Neural cell (in vitro differentiated cells): ENCODE results near the gene RAB22A.

ENCODE experiments used
- EP300 ChIP-seq: fragments of 450-650 bp; conservative IDR thresholded peaks from 2 replicates; pipeline ENCODE4 v1.6.1; 2014; ENCODE audit warnings: antibody characterized with exemption, mild to moderate bottlenecking, moderate library complexity; ENCODE audit not compliant: poor library complexity, severe bottlenecking
- EZH2 ChIP-seq: fragments of 200-600, 300-800 bp; shearing (Covaris generic), sonication (generic); IDR thresholded peaks from 2 replicates; pipeline ENCODE4 v1.6.1; 2014; ENCODE audit warnings: antibody characterized with exemption, low read length, borderline replicate concordance, mild to moderate bottlenecking; ENCODE audit not compliant: insufficient read depth, poor library complexity, severe bottlenecking
- POLR2AphosphoS5 ChIP-seq: IDR thresholded peaks from 2 replicates; pipeline ENCODE4 v1.6.1; 2012
- RAD21 ChIP-seq: fragments of 450-650 bp; conservative IDR thresholded peaks from 2 replicates; pipeline ENCODE4 v1.6.1; 2014; ENCODE audit warnings: antibody characterized with exemption, mild to moderate bottlenecking, moderate library complexity
- SMC3 ChIP-seq: fragments of 450-650 bp; conservative IDR thresholded peaks from 2 replicates; pipeline ENCODE4 v1.6.1; 2014; ENCODE audit warnings: antibody characterized with exemption, mild to moderate bottlenecking, moderate library complexity; ENCODE audit not compliant: poor library complexity
- TAF1 ChIP-seq: IDR thresholded peaks from 2 replicates; pipeline ENCODE4 v1.6.1; 2012; ENCODE audit warnings: low read depth
- TF ChIP-seq, protein P1 (sequence below): IDR thresholded peaks from 2 replicates; pipeline ENCODE4 v1.6.1; 2012; ENCODE audit warnings: borderline replicate concordance
- TF ChIP-seq, protein P2 (sequence below): fragments of 450-650 bp; IDR thresholded peaks from 2 replicates; pipeline ENCODE4 v1.5.1; 2014; ENCODE audit warnings: antibody characterized with exemption, mild to moderate bottlenecking, moderate library complexity; ENCODE audit not compliant: poor library complexity, severe bottlenecking

DNA sequence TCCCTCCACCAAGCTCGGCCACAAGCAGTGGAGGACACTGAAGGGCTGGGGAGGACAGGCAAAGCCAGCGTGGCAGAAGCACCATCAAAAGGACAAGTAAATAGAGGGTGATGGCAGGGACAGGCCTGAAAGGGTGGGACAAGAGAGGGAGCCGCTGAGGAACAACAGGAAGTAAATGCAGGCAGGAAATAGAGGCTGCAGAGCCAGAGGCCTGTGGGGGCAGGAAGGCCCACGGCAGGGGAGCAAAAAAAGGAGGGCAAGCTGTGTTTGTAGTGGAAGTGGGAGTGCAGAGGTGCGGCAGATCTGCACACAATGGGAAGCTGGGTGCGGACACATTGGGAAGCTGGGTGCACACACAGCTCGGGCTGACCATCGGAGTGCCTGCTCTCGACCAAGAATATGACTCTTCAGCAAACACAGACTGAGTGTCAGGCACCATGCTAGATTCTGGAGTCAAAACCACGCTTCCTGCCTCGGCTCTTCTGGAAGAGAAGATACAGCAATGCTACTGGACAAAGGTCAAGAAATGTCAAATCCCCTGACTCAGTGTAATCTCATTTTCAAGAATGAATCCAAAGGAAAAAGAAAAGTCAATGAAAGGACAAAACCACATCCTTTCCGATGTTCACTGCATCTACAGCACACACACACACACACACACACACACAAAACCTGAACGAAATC is 40.4 kb upstream of the RAB22A start:
- TF ChIP-seq, protein P1, sequence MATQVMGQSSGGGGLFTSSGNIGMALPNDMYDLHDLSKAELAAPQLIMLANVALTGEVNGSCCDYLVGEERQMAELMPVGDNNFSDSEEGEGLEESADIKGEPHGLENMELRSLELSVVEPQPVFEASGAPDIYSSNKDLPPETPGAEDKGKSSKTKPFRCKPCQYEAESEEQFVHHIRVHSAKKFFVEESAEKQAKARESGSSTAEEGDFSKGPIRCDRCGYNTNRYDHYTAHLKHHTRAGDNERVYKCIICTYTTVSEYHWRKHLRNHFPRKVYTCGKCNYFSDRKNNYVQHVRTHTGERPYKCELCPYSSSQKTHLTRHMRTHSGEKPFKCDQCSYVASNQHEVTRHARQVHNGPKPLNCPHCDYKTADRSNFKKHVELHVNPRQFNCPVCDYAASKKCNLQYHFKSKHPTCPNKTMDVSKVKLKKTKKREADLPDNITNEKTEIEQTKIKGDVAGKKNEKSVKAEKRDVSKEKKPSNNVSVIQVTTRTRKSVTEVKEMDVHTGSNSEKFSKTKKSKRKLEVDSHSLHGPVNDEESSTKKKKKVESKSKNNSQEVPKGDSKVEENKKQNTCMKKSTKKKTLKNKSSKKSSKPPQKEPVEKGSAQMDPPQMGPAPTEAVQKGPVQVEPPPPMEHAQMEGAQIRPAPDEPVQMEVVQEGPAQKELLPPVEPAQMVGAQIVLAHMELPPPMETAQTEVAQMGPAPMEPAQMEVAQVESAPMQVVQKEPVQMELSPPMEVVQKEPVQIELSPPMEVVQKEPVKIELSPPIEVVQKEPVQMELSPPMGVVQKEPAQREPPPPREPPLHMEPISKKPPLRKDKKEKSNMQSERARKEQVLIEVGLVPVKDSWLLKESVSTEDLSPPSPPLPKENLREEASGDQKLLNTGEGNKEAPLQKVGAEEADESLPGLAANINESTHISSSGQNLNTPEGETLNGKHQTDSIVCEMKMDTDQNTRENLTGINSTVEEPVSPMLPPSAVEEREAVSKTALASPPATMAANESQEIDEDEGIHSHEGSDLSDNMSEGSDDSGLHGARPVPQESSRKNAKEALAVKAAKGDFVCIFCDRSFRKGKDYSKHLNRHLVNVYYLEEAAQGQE: no peak
- TF ChIP-seq, protein P2, sequence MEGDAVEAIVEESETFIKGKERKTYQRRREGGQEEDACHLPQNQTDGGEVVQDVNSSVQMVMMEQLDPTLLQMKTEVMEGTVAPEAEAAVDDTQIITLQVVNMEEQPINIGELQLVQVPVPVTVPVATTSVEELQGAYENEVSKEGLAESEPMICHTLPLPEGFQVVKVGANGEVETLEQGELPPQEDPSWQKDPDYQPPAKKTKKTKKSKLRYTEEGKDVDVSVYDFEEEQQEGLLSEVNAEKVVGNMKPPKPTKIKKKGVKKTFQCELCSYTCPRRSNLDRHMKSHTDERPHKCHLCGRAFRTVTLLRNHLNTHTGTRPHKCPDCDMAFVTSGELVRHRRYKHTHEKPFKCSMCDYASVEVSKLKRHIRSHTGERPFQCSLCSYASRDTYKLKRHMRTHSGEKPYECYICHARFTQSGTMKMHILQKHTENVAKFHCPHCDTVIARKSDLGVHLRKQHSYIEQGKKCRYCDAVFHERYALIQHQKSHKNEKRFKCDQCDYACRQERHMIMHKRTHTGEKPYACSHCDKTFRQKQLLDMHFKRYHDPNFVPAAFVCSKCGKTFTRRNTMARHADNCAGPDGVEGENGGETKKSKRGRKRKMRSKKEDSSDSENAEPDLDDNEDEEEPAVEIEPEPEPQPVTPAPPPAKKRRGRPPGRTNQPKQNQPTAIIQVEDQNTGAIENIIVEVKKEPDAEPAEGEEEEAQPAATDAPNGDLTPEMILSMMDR: no peak
- TF ChIP-seq EZH2 (no peak), POLR2AphosphoS5 (no peak), SMC3 (no peak), EP300 (no peak), RAD21 (no peak), TAF1 (no peak)
